ENCODE results near the gene GALNT2.

Gene GALNT2

DNA sequence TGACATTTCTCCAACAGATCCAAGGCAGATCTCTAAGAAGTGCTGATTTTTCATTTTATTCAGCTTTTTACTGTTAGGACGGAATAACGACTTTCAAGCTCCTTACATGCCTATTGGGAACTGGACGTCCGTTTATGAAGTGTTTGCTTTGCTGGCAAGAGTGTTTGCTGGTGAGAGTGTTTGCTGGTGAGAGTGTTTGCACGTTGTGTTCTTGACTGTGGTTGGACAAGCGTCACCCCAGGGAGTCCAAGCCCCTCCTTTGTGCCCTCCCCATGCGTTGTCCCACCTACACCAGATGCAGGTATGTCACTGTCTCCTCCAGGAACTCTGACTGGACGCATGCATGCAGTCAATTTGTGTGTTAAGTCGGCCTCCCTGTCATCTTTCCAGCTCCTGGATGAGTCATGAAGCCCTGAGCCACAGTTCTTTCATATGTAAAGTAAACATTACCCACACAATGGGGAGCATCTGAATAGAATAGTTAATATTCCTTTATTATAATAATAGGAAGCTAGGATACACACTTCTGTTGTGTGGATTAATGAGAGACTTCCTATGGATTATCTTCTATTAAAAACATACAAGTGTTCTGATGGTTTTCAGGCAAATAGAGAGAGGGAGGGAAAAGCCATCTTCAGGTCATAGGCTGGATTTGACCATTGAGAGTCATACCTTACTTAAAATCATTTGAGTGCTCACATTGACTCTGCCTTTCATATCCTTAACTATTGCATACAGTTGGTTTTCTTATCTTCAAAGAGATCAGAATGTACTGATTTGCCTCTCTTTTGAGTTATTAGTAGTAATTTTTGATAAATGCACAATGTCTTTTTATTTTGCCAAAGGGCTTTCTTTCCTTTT is 119.2 kb downstream of the GALNT2 start:
- Histone ChIP-seq H3K9ac (ENCODE audit: insufficient read length) (no peak overlapping the region), H3K9me3 (ENCODE audit: low read depth, low read length) (no peaks in the 10 kb centered on the region), H3K27ac (no peak overlapping the region), H3K4me3 (no peak overlapping the region), H3K36me3 (ENCODE audit: insufficient read depth, low read length) (no peaks in the 10 kb centered on the region)
- no peak for TF ChIP-seq POLR2AphosphoS5 (IDR thresholded peaks at IDR 0.05; ENCODE audit: borderline replicate concordance, low read depth, low read length)
- TF ChIP-seq EZH2 (IDR thresholded peaks at IDR 0.05) = no peak
- TF ChIP-seq FOXP2 (optimal IDR thresholded peaks at IDR 0.05; ENCODE audit: control extremely low read depth, extremely low read length, insufficient read depth) = no peak
- DNase-seq (ENCODE audit: low read depth, low spot score) = no peak

DNA sequence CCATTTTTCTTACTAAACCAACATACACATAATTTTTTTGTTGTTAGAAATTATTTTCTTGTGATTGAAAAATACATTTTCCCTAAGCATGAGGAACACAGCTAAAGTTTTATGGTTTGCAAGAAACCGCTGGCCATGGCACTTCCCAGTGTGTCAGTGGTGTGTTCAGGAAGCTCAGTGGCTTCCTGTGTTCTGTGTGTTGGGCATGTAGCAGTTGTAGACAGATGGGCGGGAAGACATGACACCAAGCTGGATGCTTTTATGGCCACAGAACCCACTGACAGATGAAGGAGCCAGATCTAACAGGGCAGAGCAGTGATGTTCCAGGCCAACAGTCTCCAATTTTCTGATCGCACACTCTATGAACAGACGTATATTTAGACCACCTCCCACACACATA is 119.8 kb downstream of the GALNT2 start:
- no peak for DNase-seq (ENCODE audit: low read depth, low spot score)
- H3K27ac ChIP-seq = no peak overlapping the region
- H3K9ac ChIP-seq (ENCODE audit: insufficient read length) = no peak overlapping the region
- H3K36me3 ChIP-seq (ENCODE audit: insufficient read depth, low read length) = no peaks in the 10 kb centered on the region
- no peak overlapping the region for H3K4me3 ChIP-seq
- TF ChIP-seq EZH2 (IDR thresholded peaks at IDR 0.05) (no peak), POLR2AphosphoS5 (IDR thresholded peaks at IDR 0.05; ENCODE audit: borderline replicate concordance, low read depth, low read length) (no peak), FOXP2 (optimal IDR thresholded peaks at IDR 0.05; ENCODE audit: control extremely low read depth, extremely low read length, insufficient read depth) (no peak)
- H3K9me3 ChIP-seq (ENCODE audit: low read depth, low read length) = no peaks in the 10 kb centered on the region

DNA sequence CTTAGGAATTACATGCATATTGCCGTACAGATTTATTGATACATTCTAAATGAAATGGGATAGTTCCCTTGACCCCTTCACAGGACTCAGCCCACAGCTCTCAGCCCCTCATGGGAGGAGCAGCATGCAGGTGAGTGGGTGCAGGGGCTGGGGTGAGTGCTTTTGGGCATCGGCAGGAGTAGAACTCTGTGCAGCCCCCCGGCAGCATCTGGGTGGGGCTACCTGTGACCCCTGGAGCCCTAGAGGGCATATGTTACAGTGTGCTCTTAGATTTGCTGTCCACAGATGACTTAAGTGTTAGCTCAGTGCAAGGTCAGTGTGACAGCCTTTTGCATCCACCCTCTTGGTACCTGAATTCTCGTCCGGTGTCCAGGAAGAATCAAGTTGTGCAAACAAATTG is 120.3 kb downstream of the GALNT2 start:
- H3K4me3 ChIP-seq = no peak overlapping the region
- H3K27ac ChIP-seq = no peak overlapping the region
- no peak for DNase-seq (ENCODE audit: low read depth, low spot score)
- H3K9ac ChIP-seq (ENCODE audit: insufficient read length) = no peak overlapping the region
- no peaks in the 10 kb centered on the region for H3K9me3 ChIP-seq (ENCODE audit: low read depth, low read length)
- TF ChIP-seq EZH2 (IDR thresholded peaks at IDR 0.05) (no peak), FOXP2 (optimal IDR thresholded peaks at IDR 0.05; ENCODE audit: control extremely low read depth, extremely low read length, insufficient read depth) (no peak), POLR2AphosphoS5 (IDR thresholded peaks at IDR 0.05; ENCODE audit: borderline replicate concordance, low read depth, low read length) (no peak)
- H3K36me3 ChIP-seq (ENCODE audit: insufficient read depth, low read length) = no peaks in the 10 kb centered on the region

DNA sequence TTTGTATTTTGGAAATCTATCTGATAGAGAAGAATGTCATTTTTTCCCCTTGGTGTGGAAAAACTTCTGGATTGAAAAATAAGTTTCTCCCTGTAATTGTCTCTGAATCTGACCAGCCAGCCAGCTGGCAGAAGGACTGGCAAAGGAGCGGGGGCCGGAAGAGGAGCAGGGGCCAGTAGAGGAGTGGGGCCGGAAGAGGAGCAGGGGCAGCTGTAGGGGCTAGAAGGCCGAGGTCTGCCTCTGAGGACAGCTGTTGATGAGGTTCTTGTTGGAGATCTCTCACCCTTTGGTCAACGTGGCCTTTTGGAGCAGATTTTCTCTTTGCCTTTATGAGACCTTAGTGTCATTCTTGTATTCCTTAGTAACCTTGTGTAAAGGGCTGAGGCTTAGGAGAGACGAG is 121.8 kb downstream of the GALNT2 start:
- Histone ChIP-seq H3K36me3 (ENCODE audit: insufficient read depth, low read length) (no peaks in the 10 kb centered on the region), H3K27ac (no peak overlapping the region), H3K4me3 (no peak overlapping the region), H3K9me3 (ENCODE audit: low read depth, low read length) (no peaks in the 10 kb centered on the region), H3K9ac (ENCODE audit: insufficient read length) (no peak overlapping the region)
- no peak for TF ChIP-seq EZH2 (IDR thresholded peaks at IDR 0.05)
- no peak for TF ChIP-seq FOXP2 (optimal IDR thresholded peaks at IDR 0.05; ENCODE audit: control extremely low read depth, extremely low read length, insufficient read depth)
- TF ChIP-seq POLR2AphosphoS5 (IDR thresholded peaks at IDR 0.05; ENCODE audit: borderline replicate concordance, low read depth, low read length) = no peak
- DNase-seq (ENCODE audit: low read depth, low spot score) = no peak

DNA sequence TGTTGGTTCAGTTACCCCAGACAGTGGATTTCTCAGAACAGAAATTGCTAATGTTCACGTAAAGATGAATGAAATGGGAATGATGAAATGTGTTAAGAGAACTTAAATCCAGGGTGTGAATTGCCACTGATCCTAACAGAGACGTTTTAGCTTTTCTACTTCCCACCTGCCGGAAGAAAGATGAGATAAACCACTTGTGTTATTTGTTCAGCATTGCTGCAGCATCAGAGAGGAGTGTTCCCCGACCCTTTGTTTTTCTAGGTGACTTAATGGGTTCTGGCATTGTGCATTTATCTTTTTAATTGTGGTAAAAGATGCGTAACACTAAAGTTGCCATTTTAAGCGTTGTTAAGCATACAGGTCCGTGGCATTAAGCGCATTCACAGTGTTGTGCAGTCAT is 122.3 kb downstream of the GALNT2 start:
- H3K9me3 ChIP-seq (ENCODE audit: low read depth, low read length) = no peaks in the 10 kb centered on the region
- H3K9ac ChIP-seq (ENCODE audit: insufficient read length) = no peak overlapping the region
- H3K4me3 ChIP-seq = no peak overlapping the region
- no peak for TF ChIP-seq EZH2 (IDR thresholded peaks at IDR 0.05)
- TF ChIP-seq POLR2AphosphoS5 (IDR thresholded peaks at IDR 0.05; ENCODE audit: borderline replicate concordance, low read depth, low read length) = no peak
- no peak for TF ChIP-seq FOXP2 (optimal IDR thresholded peaks at IDR 0.05; ENCODE audit: control extremely low read depth, extremely low read length, insufficient read depth)
- no peak overlapping the region for H3K27ac ChIP-seq
- no peaks in the 10 kb centered on the region for H3K36me3 ChIP-seq (ENCODE audit: insufficient read depth, low read length)
- no peak for DNase-seq (ENCODE audit: low read depth, low spot score)

DNA sequence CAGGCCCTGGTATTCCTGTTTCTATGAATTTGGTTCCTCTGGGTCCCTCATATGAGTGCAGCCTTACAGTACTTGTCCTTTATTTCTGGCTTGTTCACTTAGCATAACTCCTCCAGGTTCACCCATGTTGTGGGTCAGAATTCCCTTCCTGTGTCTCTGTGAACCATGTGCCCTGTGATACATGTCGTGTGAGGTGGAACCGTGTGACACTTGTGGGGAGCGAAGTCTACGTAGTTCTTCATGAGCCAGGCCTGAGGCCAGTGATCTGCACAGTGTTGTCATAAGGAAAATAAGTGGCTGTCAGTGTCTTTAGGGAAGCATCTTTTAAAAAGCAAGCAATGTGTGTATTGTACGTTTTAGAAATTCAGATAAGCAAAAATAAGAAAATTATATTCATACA is 122.8 kb downstream of the GALNT2 start:
- Histone ChIP-seq H3K9me3 (ENCODE audit: low read depth, low read length) (no peaks in the 10 kb centered on the region), H3K4me3 (no peak overlapping the region), H3K27ac (no peak overlapping the region), H3K36me3 (ENCODE audit: insufficient read depth, low read length) (no peaks in the 10 kb centered on the region), H3K9ac (ENCODE audit: insufficient read length) (no peak overlapping the region)
- TF ChIP-seq FOXP2 (optimal IDR thresholded peaks at IDR 0.05; ENCODE audit: control extremely low read depth, extremely low read length, insufficient read depth) = no peak
- TF ChIP-seq POLR2AphosphoS5 (IDR thresholded peaks at IDR 0.05; ENCODE audit: borderline replicate concordance, low read depth, low read length) = no peak
- TF ChIP-seq EZH2 (IDR thresholded peaks at IDR 0.05) = no peak
- DNase-seq (ENCODE audit: low read depth, low spot score) = no peak

DNA sequence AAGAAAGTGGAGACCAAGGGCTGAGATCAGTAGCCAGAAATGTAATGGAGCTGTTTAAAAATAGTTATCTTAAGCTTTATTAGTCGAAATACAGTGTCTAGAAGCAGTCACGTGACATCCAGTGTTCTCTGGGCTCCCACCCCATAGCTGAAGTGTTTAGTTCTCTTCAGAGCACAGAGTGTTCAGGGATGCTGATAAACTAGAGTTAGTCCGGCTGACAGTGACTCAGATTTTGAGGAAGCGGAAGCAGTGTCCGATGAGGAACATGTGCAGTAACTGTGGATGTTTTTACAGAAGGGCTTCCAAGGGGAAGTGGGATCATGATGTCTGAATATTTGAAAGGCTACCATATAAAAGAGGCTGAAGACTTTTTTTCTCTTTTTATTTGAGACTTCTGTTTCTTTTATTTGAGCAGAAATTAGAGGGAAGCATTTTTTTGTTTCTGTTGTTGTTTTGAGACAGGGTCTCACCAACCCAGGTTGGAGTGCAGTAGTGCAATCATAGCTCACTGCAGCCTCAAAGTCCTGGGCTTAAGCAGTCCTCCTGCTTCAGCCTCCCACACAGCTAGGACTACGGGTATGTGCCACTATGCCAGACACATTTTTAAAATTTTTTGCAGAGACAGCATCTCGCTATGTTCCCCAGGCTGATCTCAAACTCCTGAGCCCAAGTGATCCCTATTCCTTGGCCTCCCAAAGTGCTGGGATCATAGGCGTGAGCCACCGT is 124.2 kb downstream of the GALNT2 start:
- H3K27ac ChIP-seq = no peak overlapping the region
- no peak for TF ChIP-seq FOXP2 (optimal IDR thresholded peaks at IDR 0.05; ENCODE audit: control extremely low read depth, extremely low read length, insufficient read depth)
- TF ChIP-seq EZH2 (IDR thresholded peaks at IDR 0.05) = no peak
- no peak for TF ChIP-seq POLR2AphosphoS5 (IDR thresholded peaks at IDR 0.05; ENCODE audit: borderline replicate concordance, low read depth, low read length)
- no peak for DNase-seq (ENCODE audit: low read depth, low spot score)
- no peak overlapping the region for H3K9ac ChIP-seq (ENCODE audit: insufficient read length)
- H3K4me3 ChIP-seq = no peak overlapping the region
- no peaks in the 10 kb centered on the region for H3K36me3 ChIP-seq (ENCODE audit: insufficient read depth, low read length)
- no peaks in the 10 kb centered on the region for H3K9me3 ChIP-seq (ENCODE audit: low read depth, low read length)

DNA sequence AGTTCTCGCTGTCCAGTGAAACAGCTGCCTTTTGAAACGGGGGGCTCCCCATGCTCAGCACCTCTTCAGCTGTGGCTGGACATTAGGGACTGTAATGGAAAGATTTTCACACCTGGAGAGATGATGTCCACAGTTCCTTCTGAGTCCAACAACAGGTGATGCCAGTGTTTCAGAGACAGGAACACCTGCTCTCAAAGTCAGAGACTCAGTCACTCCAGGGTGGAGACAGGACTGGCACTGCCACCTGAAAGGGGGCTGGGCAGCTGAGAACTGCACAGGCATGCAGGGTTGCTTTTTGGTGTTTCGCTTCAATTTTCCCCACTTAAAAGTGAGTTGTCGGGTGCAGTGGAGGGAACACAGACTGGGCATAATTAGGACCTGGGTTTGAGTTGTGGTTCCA is 124.8 kb downstream of the GALNT2 start:
- no peaks in the 10 kb centered on the region for H3K9me3 ChIP-seq (ENCODE audit: low read depth, low read length)
- no peak for DNase-seq (ENCODE audit: low read depth, low spot score)
- TF ChIP-seq POLR2AphosphoS5 (IDR thresholded peaks at IDR 0.05; ENCODE audit: borderline replicate concordance, low read depth, low read length) = no peak
- no peak for TF ChIP-seq FOXP2 (optimal IDR thresholded peaks at IDR 0.05; ENCODE audit: control extremely low read depth, extremely low read length, insufficient read depth)
- TF ChIP-seq EZH2 (IDR thresholded peaks at IDR 0.05) = no peak
- H3K9ac ChIP-seq (ENCODE audit: insufficient read length) = no peak overlapping the region
- H3K27ac ChIP-seq = no peak overlapping the region
- no peak overlapping the region for H3K4me3 ChIP-seq
- no peaks in the 10 kb centered on the region for H3K36me3 ChIP-seq (ENCODE audit: insufficient read depth, low read length)
